ENCODE measurements around the gene EWSR1.

The EWSR1 gene

DNA sequence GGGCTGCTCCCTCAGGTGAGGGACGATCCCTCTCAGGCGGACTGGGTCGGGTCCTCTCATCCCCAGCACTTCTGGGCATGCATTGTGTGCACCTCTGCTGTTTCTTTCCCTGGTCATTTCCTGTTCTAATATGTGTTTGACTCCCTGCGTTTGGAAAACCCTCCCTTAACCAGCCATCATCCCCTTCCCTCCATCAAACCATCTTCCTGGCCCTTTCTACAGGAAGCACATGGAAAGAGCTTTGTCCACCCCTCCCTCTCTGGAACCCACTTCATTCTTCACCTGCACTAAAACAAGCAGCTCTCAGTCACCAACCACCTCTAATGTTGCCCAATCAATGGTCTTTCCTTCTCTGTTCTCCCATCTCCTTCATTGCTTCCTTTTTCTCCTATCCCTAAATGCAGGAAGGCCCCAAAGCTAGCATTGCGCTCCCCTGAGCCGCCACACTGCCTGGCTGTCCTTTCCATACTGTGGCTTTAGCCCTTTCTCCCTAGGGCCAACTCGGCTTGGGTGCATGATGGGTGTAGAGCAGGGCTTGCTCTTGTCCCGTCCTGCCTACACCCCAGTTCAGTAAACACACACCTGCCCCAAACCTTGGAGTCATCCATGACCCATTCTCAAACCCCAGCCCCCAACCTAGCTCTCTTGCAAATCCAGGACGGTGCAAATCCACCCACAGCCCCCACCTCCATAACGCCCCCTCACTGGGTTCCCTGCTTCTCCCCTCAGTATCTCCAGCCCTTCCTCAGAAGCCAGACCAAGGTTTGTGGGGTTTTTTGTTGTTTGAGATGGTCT, 32.9 kb downstream of the EWSR1 start (continued):
- TF ChIP-seq ZNF664 (tag by site-specific recombination; IDR thresholded peaks at IDR 0.05) (no peak), ZNF146 (tag by site-specific recombination; IDR thresholded peaks at IDR 0.05) (no peak), ZBTB20 (tag by site-specific recombination; IDR thresholded peaks at IDR 0.05) (no peak)

DNA sequence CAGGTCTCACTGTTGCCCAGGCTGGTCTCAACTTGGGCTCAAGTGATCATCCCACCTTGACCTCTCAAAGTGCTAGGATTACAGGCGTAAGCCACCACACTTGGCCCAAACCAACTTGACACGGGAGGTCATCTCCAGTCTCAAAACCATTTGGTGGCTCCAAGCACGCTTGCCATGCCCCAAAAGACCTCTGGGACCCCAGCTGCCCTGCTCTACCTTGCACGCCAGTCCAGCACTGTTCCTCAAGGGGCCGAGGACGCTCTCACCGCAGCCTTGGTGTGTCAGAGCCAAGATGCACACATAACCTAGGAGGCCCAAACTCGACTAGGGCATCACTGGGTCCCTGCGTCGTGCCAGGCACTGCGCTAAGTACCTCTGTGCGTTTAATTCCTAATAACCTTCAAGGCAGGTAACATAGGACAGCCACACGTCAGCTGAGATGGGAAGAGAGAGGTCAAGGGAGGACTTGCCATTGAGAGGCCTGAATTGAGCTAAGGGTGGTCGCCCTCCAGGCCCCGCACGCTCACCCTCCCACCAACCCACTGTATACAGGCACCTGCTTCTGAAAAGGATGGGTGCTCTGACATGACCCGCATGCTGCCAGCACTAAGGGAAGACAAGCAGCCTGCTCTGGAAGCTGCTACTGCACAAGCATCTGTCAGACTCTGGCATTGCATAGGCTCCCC, 33.8 kb downstream of the EWSR1 start:
- POLR2A ChIA-PET, result interaction anchor here (0.5 to 2.1 kb wide), 7 partner anchors 10 to 1365 kb away, joined by 3 to 11 read pairs (median 4); partner anchors contain the start of gene THOC5
- peaks cover 21 to 52% of the 10 kb centered on the region in 2 experiments for H3K36me3 ChIP-seq (ENCODE audit: control insufficient read depth in 2 of 2, insufficient read depth in 1 of 2, low read length in 2 of 2)
- TF ChIP-seq ZNF354C (tag by site-specific recombination; IDR thresholded peaks at IDR 0.05; ENCODE audit: borderline replicate concordance, low read depth), result no peak
- TF ChIP-seq, protein P1, sequence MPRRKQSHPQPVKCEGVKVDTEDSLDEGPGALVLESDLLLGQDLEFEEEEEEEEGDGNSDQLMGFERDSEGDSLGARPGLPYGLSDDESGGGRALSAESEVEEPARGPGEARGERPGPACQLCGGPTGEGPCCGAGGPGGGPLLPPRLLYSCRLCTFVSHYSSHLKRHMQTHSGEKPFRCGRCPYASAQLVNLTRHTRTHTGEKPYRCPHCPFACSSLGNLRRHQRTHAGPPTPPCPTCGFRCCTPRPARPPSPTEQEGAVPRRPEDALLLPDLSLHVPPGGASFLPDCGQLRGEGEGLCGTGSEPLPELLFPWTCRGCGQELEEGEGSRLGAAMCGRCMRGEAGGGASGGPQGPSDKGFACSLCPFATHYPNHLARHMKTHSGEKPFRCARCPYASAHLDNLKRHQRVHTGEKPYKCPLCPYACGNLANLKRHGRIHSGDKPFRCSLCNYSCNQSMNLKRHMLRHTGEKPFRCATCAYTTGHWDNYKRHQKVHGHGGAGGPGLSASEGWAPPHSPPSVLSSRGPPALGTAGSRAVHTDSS (tag by site-specific recombination; IDR thresholded peaks at IDR 0.05), result no peak
- no peak for TF ChIP-seq ZNF10 (tag by site-specific recombination; IDR thresholded peaks at IDR 0.05)
- TF ChIP-seq, protein P2, sequence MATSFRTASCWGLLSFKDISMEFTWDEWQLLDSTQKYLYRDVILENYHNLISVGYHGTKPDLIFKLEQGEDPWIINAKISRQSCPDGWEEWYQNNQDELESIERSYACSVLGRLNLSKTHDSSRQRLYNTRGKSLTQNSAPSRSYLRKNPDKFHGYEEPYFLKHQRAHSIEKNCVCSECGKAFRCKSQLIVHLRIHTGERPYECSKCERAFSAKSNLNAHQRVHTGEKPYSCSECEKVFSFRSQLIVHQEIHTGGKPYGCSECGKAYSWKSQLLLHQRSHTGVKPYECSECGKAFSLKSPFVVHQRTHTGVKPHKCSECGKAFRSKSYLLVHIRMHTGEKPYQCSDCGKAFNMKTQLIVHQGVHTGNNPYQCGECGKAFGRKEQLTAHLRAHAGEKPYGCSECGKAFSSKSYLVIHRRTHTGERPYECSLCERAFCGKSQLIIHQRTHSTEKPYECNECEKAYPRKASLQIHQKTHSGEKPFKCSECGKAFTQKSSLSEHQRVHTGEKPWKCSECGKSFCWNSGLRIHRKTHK (tag by site-specific recombination; IDR thresholded peaks at IDR 0.05), result no peak
- TF ChIP-seq ZNF701 (tag by site-specific recombination; IDR thresholded peaks at IDR 0.05), result no peak
- no peak for TF ChIP-seq ZNF433 (tag by site-specific recombination; IDR thresholded peaks at IDR 0.05; ENCODE audit: low read depth)
- TF ChIP-seq ZNF600 (tag by site-specific recombination; IDR thresholded peaks at IDR 0.05), result peak; percentile 60; the same call in 1 of the 2 replicates
- TF ChIP-seq ZNF426 (tag by site-specific recombination; IDR thresholded peaks at IDR 0.05), result no peak
- TF ChIP-seq OSR2 (tag by site-specific recombination; IDR thresholded peaks at IDR 0.05), result peak; percentile 33
- TF ChIP-seq KLF7 (tag by site-specific recombination; IDR thresholded peaks at IDR 0.05; ENCODE audit: borderline replicate concordance), result no peak
- 0 out of 2 replicates have a peak, but pooled peaks have one; percentile 6 for TF ChIP-seq ZBTB8A (tag by site-specific recombination; IDR thresholded peaks at IDR 0.05)
- TF ChIP-seq ZNF768 (tag by site-specific recombination; IDR thresholded peaks at IDR 0.05), result no peak
- TF ChIP-seq, protein P3, sequence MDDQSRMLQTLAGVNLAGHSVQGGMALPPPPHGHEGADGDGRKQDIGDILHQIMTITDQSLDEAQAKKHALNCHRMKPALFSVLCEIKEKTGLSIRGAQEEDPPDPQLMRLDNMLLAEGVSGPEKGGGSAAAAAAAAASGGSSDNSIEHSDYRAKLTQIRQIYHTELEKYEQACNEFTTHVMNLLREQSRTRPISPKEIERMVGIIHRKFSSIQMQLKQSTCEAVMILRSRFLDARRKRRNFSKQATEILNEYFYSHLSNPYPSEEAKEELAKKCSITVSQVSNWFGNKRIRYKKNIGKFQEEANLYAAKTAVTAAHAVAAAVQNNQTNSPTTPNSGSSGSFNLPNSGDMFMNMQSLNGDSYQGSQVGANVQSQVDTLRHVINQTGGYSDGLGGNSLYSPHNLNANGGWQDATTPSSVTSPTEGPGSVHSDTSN (CRISPR knock-in tag; IDR thresholded peaks at IDR 0.05), result no peak
- TF ChIP-seq, protein P4, sequence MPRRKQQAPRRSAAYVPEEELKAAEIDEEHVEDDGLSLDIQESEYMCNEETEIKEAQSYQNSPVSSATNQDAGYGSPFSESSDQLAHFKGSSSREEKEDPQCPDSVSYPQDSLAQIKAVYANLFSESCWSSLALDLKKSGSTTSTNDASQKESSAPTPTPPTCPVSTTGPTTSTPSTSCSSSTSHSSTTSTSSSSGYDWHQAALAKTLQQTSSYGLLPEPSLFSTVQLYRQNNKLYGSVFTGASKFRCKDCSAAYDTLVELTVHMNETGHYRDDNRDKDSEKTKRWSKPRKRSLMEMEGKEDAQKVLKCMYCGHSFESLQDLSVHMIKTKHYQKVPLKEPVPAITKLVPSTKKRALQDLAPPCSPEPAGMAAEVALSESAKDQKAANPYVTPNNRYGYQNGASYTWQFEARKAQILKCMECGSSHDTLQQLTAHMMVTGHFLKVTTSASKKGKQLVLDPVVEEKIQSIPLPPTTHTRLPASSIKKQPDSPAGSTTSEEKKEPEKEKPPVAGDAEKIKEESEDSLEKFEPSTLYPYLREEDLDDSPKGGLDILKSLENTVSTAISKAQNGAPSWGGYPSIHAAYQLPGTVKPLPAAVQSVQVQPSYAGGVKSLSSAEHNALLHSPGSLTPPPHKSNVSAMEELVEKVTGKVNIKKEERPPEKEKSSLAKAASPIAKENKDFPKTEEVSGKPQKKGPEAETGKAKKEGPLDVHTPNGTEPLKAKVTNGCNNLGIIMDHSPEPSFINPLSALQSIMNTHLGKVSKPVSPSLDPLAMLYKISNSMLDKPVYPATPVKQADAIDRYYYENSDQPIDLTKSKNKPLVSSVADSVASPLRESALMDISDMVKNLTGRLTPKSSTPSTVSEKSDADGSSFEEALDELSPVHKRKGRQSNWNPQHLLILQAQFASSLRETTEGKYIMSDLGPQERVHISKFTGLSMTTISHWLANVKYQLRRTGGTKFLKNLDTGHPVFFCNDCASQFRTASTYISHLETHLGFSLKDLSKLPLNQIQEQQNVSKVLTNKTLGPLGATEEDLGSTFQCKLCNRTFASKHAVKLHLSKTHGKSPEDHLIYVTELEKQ (tag by site-specific recombination; IDR thresholded peaks at IDR 0.05; ENCODE audit: borderline replicate concordance), result no peak
- 0 out of 2 replicates have a peak, but pooled peaks have one; percentile 34 for TF ChIP-seq ZBTB48 (tag by site-specific recombination; IDR thresholded peaks at IDR 0.05)
- TF ChIP-seq ZBTB17 (tag by site-specific recombination; IDR thresholded peaks at IDR 0.05), result 0 out of 2 replicates have a peak, but pooled peaks have one; percentile 17
- TF ChIP-seq ZFP69B (tag by site-specific recombination; IDR thresholded peaks at IDR 0.05), result no peak
- TF ChIP-seq, protein P5, sequence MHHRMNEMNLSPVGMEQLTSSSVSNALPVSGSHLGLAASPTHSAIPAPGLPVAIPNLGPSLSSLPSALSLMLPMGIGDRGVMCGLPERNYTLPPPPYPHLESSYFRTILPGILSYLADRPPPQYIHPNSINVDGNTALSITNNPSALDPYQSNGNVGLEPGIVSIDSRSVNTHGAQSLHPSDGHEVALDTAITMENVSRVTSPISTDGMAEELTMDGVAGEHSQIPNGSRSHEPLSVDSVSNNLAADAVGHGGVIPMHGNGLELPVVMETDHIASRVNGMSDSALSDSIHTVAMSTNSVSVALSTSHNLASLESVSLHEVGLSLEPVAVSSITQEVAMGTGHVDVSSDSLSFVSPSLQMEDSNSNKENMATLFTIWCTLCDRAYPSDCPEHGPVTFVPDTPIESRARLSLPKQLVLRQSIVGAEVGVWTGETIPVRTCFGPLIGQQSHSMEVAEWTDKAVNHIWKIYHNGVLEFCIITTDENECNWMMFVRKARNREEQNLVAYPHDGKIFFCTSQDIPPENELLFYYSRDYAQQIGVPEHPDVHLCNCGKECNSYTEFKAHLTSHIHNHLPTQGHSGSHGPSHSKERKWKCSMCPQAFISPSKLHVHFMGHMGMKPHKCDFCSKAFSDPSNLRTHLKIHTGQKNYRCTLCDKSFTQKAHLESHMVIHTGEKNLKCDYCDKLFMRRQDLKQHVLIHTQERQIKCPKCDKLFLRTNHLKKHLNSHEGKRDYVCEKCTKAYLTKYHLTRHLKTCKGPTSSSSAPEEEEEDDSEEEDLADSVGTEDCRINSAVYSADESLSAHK (tag by site-specific recombination; IDR thresholded peaks at IDR 0.05), result no peak
- TF ChIP-seq ZNF202 (tag by site-specific recombination; IDR thresholded peaks at IDR 0.05; ENCODE audit: borderline replicate concordance), result no peak

More for the DNA sequence above, 33.8 kb downstream of the EWSR1 start:
- no peak overlapping the region for H3K27ac ChIP-seq (ENCODE audit: extremely low read depth, low read depth, low read length)
- H3K9me3 ChIP-seq (ENCODE audit: control insufficient read depth, insufficient read depth, low read depth, low read length), result no peaks in the 10 kb centered on the region
- no peaks in the 10 kb centered on the region for H3K4me1 ChIP-seq (ENCODE audit: control insufficient read depth, insufficient read depth, low read length)
- H3K4me3 ChIP-seq (ENCODE audit: low read depth, low read length), result no peak overlapping the region
- CTCF ChIA-PET, result interaction anchor here (2.5 kb wide), 1 partner anchor 11 kb away, joined by 6 read pairs; no protein-coding TSS in a partner anchor

Measured in HEK293 (cell line).